ENCODE results near the gene CYRIA. TPM values are rescaled to one million over a fixed set of nuclear protein-coding genes. Genes with fewer than 3 reads are reported as not detected.

The CYRIA gene
- total and polyA plus RNA-seq, 9 donors: 4.0 to 21.3 (median 13.2) TPM

DNA sequence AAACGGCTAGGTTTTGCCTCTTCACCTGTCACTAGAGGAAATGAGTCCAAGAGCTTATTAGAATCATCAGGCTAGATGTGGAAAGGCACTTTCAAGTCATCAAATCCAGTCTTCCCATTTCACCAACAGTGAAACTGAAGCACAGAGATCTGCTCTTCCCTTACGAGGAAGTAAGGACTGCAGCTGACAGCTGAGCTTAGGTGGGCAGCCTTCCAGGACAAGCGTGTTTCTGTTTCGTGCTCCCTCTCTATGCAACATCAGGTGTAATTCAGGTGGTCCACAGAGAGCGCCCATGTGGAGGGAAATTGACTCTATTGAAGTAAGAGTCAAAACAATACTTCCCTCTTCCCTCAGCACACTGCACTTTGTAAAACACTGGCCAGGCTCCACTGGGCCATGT, 5.5 kb downstream of the CYRIA start:
- H3K4me1 ChIP-seq (ENCODE audit: insufficient read depth): peaks cover 13% of the 10 kb centered on the region
- no peak for DNase-seq
- intact Hi-C loops (cut with DNase I): loop anchor here in 2 of 4 donors (10.0 kb wide), 2 partner anchors 45 to 95 kb away; no protein-coding TSS in a partner anchor
- H3K27ac ChIP-seq: no peak overlapping the region
- 65 to 66% (median 66%) methylated on average over 5 of the region's 5 CpGs for WGBS, 3 donors
- H3K4me3 ChIP-seq: no peak overlapping the region
- TF ChIP-seq POLR2A (IDR thresholded peaks at IDR 0.05): no peak
- no peak for TF ChIP-seq EP300 (IDR thresholded peaks at IDR 0.05)
- TF ChIP-seq, protein P1, sequence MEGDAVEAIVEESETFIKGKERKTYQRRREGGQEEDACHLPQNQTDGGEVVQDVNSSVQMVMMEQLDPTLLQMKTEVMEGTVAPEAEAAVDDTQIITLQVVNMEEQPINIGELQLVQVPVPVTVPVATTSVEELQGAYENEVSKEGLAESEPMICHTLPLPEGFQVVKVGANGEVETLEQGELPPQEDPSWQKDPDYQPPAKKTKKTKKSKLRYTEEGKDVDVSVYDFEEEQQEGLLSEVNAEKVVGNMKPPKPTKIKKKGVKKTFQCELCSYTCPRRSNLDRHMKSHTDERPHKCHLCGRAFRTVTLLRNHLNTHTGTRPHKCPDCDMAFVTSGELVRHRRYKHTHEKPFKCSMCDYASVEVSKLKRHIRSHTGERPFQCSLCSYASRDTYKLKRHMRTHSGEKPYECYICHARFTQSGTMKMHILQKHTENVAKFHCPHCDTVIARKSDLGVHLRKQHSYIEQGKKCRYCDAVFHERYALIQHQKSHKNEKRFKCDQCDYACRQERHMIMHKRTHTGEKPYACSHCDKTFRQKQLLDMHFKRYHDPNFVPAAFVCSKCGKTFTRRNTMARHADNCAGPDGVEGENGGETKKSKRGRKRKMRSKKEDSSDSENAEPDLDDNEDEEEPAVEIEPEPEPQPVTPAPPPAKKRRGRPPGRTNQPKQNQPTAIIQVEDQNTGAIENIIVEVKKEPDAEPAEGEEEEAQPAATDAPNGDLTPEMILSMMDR (IDR thresholded peaks at IDR 0.05): no peak
- no peaks in the 10 kb centered on the region for H3K27me3 ChIP-seq
- no peaks in the 10 kb centered on the region for H3K9me3 ChIP-seq
- H3K36me3 ChIP-seq: no peaks in the 10 kb centered on the region

DNA sequence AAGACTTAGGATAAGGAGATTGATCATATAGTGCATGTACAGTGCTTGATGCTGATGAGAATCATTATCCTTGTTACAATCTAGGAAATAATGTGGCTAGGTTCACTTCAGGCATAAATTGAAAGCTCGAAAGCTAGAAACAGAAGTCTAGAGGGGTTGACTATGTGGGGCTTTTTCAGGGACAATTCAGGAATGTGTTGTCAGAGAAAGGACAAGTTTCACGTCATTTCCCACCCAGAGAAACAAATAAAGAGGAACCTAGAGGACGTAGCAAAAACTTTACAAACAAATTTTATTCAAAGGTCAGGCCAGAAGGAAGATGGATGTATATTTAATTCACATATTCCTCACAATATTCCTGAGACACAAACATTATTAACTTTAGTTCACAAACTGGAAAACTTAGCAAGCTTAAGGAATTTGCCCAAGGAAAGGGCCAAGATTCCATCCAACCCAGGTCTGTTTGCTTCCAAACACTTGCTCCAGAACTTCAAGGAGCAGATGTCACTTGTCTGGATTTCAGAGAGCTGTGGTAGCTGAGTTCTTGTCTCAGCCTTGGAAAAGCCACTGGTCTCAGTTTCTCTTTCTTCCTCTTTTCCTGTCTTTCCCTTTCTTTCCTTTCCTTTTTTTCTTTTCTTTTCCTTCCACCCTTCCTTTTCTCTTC, 7.4 kb downstream of the CYRIA start:
- 69 to 80% (median 78%) methylated on average over 3 of the region's 3 CpGs for WGBS, 3 donors
- no peak for TF ChIP-seq EP300 (IDR thresholded peaks at IDR 0.05)
- TF ChIP-seq, protein P1 (IDR thresholded peaks at IDR 0.05): no peak
- no peak for TF ChIP-seq POLR2A (IDR thresholded peaks at IDR 0.05)
- peaks cover 10% of the 10 kb centered on the region for H3K4me1 ChIP-seq (ENCODE audit: insufficient read depth)

DNA sequence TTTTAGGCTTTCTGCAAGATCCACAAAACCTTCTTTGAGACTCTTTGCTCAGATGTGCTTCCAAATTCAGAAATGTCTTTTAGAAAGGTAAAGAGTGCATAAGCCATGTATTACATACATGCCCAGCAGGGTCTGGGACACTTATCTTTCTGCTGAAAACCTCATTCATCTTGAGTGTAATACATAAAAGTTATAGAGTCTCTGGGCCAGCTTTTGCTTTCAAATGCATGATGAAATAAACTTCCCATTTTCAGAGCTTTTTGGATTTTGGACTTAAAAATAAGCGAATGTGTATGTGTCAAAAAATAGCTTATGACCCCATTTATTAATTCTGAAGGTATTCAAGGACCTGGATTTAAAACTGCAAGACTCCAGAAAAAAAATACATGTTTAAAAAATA, 8.0 kb downstream of the CYRIA start:
- H3K4me1 ChIP-seq (ENCODE audit: insufficient read depth): peaks cover 13% of the 10 kb centered on the region
- H3K27ac ChIP-seq: no peak overlapping the region

More for the DNA sequence above, 7.4 kb downstream of the CYRIA start:
- intact Hi-C loops (cut with DNase I): no loop called here
- Histone ChIP-seq H3K27me3 (no peaks in the 10 kb centered on the region), H3K36me3 (no peaks in the 10 kb centered on the region), H3K27ac (no peak overlapping the region), H3K4me3 (no peak overlapping the region), H3K9me3 (no peaks in the 10 kb centered on the region)
- no peak for DNase-seq

DNA sequence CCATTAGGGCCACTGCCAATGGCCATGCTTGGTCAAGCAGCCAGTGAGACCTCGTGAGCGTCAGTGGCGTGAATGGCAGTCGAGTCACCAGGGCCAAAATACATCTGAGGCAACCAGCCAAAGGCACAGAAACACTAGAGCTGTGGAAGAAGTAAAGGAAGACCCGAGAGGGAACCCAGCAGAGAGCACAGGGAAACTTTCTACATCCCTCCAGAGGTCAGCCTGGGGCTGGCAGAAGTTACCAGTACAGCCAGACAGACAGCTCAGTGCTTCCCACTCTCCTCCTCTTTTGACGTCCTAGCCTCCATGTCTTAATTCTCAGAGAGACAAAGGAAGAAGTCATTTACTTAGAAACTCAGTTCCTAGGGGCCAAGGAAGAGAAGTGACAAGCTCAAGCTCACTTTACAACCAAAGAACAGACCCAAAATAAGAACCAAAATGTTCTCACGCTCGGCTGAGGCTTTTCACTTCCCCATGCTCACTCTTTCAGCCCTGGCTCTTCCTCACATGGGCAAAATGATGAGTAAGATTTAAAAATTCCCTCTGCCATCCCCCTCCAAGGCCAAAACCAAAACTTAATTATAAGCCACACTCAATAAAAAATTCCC, 8.7 kb downstream of the CYRIA start:
- intact Hi-C loops (cut with DNase I): no loop called here
- Histone ChIP-seq H3K27ac (no peak overlapping the region), H3K9me3 (no peaks in the 10 kb centered on the region), H3K4me1 (ENCODE audit: insufficient read depth) (peaks cover 12% of the 10 kb centered on the region), H3K4me3 (no peak overlapping the region), H3K36me3 (no peaks in the 10 kb centered on the region), H3K27me3 (no peaks in the 10 kb centered on the region)
- DNase-seq: no peak
- WGBS, 3 donors: 74 to 82% (median 81%) methylated on average over 8 of the region's 8 CpGs
- TF ChIP-seq EP300 (IDR thresholded peaks at IDR 0.05): no peak
- TF ChIP-seq POLR2A (IDR thresholded peaks at IDR 0.05): no peak
- TF ChIP-seq, protein P1 (IDR thresholded peaks at IDR 0.05): no peak

More for the DNA sequence above, 8.0 kb downstream of the CYRIA start:
- Histone ChIP-seq H3K4me3 (no peak overlapping the region), H3K9me3 (no peaks in the 10 kb centered on the region), H3K36me3 (no peaks in the 10 kb centered on the region), H3K27me3 (no peaks in the 10 kb centered on the region)
- 75 to 88% (median 86%) methylated on average over 1 of the region's 1 CpG for WGBS, 3 donors
- intact Hi-C loops (cut with DNase I): no loop called here
- TF ChIP-seq EP300 (IDR thresholded peaks at IDR 0.05): no peak
- no peak for TF ChIP-seq POLR2A (IDR thresholded peaks at IDR 0.05)
- TF ChIP-seq, protein P1 (IDR thresholded peaks at IDR 0.05): no peak
- no peak for DNase-seq

Measured in ovary (tissue), 9 donors.